GM19452 (cell line): Measurements from ENCODE around the gene SASH1.

Experiments used
- ATAC-seq: cut with Tn5 transposase; IDR thresholded peaks from one replicate; pipeline ENCODE4 v1.9.1; 2021; ENCODE audit not compliant: unreplicated experiment

Gene SASH1

DNA sequence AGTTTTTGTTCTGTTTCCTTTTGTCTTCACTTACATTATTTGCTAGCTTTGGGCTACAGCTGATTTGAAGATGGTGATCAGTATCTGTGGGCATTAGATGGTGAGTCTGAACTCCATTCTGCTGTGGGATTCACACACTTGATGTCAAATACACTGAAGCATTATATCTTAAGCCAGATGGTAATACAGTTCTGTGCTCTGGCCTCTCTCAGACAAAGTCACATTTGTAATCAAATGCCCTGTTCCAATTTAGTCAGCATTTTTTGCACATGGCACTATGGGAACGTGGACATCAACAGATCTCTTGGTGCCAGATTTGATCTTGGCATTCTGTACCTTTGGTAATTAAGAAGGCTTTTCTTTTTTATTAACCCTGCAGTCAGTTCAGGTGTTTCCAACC, 56.0 kb downstream of the SASH1 start:
- ATAC-seq: no peak

GRCh38 chr6:148401571-148401970, 58.9 kb downstream of the SASH1 start:
- ATAC-seq: no peak

DNA sequence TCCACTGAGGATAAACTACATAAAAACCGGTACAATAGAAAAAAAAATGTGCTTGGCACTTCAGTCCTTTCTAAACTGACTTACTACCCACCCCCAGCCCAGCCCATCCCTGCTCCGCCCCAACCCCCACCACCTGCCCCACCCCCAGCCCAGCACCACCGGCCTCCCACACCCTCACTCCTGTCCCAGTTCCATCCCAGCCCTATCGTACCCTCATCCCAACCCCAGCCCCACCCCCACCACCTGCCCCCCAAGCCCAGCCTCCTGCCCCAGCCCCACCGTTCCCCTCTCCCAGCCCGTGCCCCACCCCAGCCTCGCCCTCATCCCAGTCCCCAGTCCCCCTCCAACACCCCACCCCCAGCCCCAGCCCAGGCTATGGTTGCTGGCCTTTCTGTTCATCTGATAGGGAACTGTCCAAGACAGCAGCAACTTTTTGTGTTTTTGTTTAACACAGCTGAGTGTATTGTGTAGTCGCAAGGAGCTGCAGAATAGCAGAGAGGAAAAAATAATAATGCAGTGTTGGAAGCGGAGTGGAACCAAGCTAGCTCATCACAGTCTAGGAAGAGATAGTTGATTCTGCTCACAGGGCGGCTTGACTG, 61.9 kb downstream of the SASH1 start:
- no peak for ATAC-seq

GRCh38 chr6:148405894-148406293, 63.3 kb downstream of the SASH1 start:
- no peak for ATAC-seq

DNA sequence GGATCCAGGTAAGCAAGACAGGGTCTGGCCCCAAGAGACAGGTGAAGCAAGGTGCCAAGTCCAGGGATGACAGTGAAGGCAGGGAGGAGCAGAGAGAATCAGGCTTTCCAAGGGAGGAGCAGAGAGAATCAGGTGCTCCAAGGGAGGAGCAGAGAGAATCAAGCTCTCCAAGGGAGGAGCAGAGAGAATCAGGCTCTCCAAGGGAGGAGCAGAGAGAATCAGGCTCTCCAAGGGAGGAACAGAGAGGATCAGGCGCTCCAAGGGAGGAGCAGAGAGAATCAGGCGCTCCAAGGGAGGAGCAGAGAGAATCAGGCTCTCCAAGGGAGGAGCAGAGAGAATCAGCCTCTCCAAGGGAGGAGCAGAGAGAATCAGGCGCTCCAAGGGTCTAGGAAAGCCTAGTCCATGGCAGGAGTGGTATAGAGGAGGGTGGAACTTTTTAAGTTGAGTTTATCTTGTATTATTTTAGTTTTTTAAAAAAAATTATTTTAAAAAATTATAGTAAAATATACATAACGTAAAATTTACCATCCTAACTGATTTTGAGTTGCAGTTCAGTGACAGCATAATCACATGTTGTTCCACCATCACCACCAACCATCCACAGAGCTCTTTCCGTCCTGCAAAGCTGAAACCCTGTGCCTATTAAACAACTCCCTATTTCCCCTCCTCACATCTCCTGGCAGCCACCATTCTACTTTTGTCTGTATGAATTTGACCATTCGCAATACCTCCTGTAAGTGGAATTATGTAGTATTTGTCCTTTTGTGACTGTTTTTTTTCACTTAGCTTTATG, 64.1 kb downstream of the SASH1 start:
- ATAC-seq: no peak

- ATAC-seq: no peak
Observed at GRCh38 chr6:148407372-148407771, 64.7 kb downstream of the SASH1 start.

GRCh38 chr6:148413321-148414091, 70.9 kb downstream of the SASH1 start:
- no peak for ATAC-seq

GRCh38 chr6:148414092-148414489, 71.5 kb downstream of the SASH1 start:
- ATAC-seq: no peak

DNA sequence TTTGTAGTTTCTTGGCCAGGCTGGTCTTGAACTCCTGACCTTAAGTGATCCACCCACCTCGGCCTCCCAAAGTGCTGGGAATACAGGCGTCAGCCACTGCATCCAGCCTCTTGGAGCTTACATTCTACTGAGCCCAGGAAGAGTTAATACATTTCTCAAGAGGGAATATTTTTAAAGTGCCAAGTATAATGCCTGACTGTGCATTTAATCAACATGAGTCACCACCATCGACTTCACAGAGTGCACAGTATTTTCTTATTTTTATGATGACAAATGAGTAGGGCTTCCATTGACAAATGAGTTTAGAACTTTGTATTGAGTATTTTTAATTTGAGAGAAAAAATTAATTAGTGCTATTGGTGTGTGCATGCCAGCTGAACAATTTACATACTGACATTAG, 72.2 kb downstream of the SASH1 start:
- no peak for ATAC-seq

- no peak for ATAC-seq
Observed at GRCh38 chr6:148415511-148416260, 73.0 kb downstream of the SASH1 start.

DNA sequence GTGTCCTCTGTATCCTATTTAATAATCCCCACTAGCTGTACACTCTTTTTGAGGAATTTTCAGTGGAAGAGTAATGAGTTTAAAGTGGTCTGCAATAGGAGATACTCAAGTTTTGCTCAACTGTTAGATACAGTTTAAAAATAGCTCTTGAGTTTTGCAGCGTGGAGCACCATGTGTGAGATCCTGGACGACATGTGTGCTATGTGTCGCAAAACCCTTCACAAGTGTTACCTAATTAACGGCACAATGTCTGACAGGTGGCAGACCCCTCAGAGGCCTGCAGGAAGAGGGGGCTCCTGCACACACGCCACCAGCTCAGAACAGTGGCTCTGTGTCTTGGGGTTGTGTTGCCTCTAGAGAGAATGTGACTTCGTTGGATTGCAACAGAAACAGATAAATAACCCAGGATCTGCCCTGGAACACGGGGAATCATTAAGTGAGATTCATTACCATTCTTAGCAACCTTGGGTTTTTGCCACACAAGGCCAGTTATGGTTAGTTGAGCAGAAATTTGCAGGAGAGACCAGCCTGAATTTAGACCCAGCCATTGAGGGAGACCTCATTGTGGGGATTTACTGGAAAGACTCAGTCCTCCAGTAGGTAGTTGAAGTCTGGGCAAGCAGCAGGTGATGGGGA, 73.8 kb downstream of the SASH1 start:
- no peak for ATAC-seq

- no peak for ATAC-seq
Observed at GRCh38 chr6:148417045-148417444, 74.4 kb downstream of the SASH1 start.

DNA sequence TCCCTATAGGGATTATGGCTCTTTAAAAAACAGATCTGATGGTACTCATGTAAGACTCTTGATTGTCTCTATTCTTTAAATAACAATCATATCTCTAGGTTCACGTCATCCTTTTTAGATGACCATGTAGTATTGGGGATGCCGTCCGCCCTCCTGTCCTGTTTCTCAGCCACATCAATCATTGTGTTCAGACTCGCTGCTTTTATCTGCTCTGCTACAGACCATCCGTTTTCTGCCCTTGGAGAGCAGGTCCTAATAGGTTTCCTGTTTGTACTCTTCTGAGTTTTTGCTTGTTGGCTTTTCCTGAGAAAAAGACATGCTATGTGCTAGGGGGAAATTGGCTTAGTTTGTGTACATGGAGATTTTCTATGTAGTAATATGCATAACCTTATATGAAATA, 76.8 kb downstream of the SASH1 start:
- ATAC-seq: no peak

GRCh38 chr6:148422085-148422484, 79.4 kb downstream of the SASH1 start:
- ATAC-seq: no peak

DNA sequence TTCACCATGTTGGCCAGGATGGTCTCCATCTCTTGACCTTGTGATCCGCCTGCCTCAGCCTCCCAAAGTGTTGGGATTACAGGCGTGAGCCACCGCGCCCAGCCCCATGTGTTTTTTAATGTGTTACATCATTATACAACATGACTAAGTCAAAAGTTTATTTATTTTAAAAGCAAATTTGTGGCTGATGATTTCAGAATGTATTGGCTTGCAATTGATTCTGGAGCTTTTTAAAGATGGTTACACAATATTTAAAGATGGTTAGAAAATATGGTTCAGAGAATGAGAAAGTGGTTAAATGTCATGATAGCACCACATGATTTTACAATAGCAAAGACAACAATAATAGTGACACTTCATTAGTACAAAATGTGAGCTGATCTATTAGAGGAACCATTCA, 80.5 kb downstream of the SASH1 start:
- no peak for ATAC-seq

- no peak for ATAC-seq
Observed at GRCh38 chr6:148423601-148424270, 81.1 kb downstream of the SASH1 start.

DNA sequence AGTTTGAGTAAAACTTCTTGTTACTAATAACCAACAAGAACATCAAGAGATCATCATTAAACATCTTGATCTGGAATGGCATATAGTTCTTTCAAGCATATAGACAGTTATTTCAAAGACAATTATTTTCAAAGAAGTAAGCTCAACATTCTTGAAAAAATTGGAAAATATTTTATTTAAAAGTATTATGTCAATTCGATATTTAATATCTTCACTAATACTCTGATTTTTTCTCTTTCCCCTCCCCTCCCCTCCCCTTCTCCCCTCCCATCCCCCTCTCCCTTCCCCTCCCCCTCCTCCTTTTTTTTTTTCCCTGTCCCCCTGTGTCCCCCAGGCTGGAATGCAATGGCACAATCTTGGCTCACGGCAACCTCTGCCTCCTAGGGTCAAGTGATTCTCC, 82.8 kb downstream of the SASH1 start:
- no peak for ATAC-seq

DNA sequence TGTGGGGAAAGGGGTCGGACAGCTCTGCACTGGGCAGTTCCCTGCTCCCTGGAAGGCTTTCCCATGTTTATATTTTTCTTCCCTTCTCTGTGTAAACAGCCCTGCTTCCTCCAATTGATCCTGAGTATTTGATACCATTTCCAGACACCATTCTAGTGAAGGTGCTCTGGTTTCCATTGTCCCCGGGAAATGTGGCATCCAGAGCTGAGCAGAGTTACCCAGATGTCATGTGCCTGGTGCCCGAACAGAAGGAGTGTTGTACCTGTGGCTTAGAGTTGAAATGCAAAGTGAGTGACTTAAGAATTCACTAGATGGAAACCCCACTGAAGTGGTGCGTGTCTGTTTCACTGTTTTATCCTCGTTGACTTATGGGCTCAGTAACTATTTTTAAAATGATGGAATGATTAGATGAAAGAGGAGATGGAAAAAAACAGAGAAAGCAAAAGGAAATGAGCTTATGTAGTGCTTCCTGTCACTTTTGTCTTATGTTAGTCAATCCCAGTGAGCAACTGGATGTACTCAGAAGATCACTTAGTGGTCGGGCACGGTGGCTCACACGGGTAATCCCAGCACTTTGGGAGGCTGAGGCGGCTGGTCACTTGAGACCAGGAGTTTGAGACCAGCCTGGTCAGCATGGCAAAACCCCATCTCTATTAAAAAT, 83.8 kb downstream of the SASH1 start:
- ATAC-seq: no peak

DNA sequence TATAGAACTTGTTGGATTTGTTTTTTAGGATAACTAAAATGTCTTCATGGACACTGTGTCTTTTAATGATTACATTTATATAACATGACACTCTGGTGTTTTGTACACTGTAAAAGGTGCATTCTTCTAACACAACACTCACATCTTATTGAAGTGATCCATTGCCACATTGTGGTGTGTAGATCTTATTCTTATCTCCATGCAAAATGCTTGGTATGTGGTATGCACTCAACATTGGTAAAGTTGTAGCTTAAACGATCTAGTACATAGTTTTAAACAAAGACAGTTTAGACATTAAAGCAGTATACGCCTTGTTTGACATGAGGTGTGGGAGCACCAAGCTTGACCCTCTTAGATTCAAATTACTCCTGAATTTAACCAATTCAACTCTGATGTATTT, 84.7 kb downstream of the SASH1 start:
- ATAC-seq: no peak

DNA sequence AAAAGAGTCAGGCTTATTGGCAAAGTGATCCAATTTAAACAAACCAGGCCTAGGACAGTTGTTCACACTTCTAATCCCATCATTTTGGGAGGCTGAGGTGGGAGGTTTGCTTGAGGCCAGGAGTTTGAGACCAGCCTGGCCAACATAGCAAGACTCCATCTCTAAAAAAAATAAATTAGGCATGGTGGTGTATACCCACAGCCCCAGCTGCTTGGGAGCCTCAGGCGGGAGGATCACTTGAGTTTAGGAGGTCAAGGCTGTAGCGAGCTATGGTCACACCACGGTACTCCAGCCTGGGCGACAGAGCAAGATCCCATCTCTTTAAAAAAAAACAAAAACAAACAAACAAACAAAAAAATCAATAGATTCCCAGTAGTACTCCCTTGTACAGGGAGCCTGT, 86.8 kb downstream of the SASH1 start:
- ATAC-seq: no peak
